Measurements from ENCODE around the gene NPAS3.

NPAS3 gene

DNA sequence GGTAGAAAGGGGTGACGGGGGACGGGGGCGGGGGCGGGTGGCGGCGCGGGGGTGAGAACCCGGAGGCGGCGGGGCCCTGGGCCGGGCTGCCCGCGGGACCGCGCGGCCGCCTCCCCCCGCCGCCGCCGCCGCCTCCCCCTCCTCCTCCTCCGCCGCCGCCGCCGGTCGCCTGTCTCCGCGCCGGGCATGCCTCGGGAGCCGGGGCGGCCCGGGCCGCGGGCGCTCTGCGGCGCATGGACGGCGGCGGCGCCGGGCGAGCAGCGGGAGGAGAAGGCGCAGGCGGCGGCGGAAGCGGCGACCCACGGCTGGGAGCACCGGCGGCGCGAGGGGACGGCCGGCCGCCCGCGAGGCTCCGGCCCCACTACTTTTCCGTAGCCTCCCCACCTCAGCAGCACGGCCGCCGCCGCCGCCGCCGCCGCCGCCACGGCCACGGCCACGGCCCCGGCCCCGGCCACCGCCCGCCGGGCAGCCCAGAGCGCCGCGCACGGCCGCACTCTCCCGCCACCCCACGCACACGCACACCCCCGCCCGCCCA is at the start of gene NPAS3:
TSS of gene NPAS3 (plus strand) at position 161 of the 535 bp plus-strand sequence.
- in situ Hi-C loops (cut with HindIII; ENCODE audit: low sequenced_read_pairs): no loop called here

DNA sequence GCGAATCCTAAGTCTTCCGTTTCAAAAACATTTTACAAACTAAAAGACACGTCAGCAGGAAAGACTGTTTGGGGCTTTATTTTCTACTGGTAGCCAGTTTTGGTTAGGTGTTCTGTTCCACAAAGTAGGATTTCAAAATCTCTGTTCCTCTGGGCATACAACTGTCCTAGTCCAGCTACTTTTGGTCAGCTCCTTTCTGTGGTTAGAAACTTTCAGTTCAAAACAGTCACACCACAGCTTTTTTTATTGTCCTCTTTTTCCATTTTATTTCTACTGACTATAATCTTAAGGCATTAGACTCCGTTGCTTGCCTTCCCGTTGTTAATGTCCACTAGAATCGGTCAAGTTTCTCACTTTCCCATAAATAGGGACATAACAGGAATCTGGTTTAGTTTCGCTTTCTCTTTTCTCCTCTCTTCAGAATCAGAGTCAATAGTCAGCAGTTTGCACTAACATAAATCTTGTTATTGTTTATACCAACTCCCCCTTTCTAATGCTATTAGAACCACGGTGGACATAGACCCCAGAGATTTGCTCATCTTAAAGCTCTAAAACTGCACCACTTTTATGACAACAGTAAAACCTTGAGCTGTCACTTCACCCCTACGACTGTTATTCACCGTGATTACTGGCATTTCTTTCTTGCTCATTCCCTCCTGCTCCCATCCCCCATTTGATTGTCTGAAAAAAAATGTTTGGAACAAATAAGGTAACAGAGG is 41.5 kb upstream of the NPAS3 start:
- in situ Hi-C loops (cut with HindIII; ENCODE audit: low sequenced_read_pairs): no loop called here

DNA sequence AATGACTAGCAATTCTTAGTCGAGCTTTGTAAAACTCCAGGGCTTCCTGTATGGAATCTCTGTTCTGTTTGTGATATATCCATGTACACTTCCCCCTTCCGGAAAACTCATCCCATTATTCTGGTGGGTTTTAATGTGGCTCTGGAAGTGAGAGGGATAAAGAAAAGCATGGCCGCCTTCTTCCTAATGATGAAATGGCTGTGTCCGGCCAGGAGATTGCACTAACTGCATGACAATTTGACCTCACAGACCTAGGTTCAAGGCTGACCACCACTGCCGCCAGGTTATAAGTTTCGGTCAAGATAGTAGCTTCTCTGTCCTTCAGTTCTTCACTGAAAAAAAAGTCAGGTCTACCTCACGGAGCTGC is 41.0 kb upstream of the NPAS3 start:
- in situ Hi-C loops (cut with HindIII; ENCODE audit: low sequenced_read_pairs): no loop called here

DNA sequence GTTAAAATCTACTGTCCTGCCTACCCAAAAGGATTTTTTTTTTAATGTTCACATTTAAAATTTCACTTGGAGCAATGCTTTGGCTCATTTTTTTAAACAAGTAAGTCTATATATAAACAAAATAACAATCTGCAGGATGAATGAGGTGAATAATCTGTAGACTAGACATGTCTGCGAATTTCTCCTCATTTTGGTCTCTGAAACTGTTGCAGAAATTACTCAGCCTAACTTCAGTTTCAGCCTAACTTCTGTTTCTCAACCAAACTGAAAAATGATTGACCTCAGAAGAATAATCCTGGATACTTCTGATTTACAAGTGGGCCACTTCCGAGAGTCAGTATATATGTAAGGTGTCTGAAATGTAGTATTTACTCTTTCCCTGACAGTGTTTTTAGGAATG is 39.8 kb upstream of the NPAS3 start:
- in situ Hi-C loops (cut with HindIII; ENCODE audit: low sequenced_read_pairs): no loop called here

DNA sequence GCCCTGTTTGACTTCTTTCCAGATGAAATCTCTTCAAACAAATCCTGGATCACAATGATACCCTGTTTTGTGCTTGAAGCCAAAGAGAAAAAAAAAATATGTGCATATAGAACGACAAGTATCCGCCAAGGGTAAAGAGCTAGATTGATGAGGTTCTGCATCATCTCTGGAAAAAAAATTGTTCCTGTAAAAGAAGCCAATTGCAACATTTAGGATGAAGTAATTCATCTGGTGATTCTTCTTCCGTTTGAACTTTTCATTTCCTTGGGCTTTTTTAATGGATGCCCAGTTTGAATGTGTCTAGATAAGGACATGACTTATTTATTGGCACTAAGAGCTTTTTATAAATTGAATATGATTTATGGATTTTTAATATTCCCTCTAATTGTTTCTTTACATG is 38.1 kb upstream of the NPAS3 start:
- in situ Hi-C loops (cut with HindIII; ENCODE audit: low sequenced_read_pairs): loop anchor here (10.0 kb wide), 1 partner anchor 76 kb away; no protein-coding TSS in a partner anchor

DNA sequence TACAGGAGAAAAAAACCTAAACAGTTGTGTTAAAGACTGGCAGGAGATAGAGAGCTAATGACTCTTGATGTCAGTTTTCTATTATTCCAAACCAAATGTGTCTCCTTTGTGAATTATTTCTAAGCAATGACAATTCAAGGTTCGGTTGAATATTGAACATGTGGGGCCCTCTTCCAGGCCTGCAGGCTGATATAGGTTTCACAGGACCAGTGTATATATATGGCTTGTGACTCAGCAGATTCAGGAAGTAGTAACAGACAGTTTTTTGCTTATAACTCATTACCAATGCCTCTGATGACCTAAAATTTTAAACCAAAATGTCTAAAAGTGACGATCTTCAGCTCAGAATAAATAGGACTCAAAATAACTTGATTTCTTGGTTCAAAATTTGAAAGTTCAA is 33.7 kb upstream of the NPAS3 start:
- in situ Hi-C loops (cut with HindIII; ENCODE audit: low sequenced_read_pairs): loop anchor here (10.0 kb wide), 1 partner anchor 80 kb away; no protein-coding TSS in a partner anchor

DNA sequence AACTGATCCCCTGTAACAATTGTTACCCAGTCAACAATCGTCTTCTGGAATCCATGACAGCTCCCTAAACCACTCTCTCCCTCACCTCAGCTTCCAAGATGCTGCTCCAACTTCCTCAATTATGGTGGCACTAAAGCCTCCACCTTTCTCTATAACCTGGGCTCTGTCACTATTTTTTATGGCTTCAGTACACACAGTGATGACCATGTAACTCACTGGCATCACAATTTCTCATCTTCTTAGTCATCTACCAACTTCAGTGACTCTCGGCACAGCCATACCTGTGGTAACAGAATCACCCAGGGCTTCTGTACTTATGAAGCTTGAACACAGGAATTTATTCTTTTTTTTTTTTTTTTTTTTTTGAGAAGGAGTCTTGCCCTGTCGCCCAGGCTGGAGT is 32.0 kb upstream of the NPAS3 start:
- in situ Hi-C loops (cut with HindIII; ENCODE audit: low sequenced_read_pairs): loop anchor here (10.0 kb wide), 1 partner anchor 82 kb away; no protein-coding TSS in a partner anchor

DNA sequence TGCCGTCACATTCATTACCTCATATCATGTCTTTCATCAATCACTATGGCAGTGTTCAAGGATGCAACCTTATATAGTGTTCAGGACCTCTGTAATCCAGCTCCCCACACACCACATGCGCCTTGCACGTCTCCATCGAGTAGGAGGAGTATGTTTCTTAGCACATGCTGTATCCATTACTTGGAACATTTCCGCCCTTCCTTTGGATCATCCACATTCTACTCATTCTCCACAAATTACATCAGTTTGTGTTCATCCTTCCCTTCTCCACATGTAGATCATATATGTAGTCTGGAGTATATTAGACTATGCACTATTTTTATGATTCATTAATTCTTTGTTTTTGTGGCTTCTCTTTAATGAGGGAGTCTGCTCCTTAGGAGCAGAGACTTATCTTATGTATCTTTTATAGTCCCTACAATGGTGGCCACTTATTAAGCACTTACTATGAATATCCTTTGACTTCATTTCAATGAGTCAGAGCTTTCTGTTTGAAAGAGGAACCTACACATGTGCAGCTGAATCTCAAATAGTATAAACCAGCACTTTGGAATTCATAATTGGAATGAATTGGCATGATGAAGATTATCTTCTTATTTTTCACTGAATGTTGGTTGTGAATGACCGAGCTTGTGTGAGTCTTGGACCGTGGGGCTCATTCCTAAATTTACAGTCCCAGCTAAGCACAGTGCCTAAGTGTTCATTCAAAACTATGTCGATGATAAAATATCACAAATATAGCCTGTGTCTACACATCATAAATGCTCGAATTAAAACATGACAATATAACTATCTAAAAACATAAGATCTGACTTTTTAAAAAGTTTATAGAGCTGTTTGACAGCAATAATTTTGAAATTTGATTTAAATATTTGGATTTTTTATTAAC is 30.2 kb upstream of the NPAS3 start:
- in situ Hi-C loops (cut with HindIII; ENCODE audit: low sequenced_read_pairs): loop anchor here (10.0 kb wide), 1 partner anchor 84 kb away; no protein-coding TSS in a partner anchor

DNA sequence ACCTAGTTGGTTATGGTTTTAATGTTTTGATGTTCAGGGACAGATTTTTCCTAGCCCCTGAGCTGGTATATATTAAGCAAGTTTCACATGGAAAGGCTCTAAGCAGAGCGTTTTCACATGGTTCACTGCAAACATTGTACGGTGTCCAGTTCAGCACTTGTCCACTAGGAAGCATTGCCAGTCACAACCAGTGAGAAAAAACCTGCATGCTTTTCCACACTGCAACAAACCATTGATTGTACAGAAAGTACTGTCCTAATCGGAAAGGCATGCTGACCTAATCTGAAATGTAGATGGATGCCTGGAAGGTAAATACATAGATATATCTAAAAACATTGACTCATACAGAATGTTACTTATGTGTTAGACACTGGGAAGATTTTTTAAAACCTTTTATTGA is 25.0 kb upstream of the NPAS3 start:
- in situ Hi-C loops (cut with HindIII; ENCODE audit: low sequenced_read_pairs): no loop called here

DNA sequence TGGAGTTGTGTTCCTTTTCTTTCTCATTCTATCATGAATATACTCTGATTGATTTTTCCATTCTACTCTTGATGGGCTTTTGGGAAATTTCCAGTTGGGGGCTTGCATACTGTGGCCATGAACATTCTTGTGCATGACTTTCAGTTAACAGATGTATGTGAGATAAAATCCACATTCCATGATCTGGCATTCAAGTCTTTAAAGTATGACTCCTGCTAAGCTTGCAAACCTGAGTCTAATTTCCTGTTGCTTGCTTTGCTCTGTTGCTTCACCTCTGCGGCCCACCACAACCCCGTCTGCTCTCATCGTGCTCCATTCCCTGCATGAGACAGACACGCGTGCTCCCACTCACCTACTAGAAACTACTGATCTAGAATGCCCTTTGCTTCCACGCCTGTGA is 24.3 kb upstream of the NPAS3 start:
- in situ Hi-C loops (cut with HindIII; ENCODE audit: low sequenced_read_pairs): no loop called here

DNA sequence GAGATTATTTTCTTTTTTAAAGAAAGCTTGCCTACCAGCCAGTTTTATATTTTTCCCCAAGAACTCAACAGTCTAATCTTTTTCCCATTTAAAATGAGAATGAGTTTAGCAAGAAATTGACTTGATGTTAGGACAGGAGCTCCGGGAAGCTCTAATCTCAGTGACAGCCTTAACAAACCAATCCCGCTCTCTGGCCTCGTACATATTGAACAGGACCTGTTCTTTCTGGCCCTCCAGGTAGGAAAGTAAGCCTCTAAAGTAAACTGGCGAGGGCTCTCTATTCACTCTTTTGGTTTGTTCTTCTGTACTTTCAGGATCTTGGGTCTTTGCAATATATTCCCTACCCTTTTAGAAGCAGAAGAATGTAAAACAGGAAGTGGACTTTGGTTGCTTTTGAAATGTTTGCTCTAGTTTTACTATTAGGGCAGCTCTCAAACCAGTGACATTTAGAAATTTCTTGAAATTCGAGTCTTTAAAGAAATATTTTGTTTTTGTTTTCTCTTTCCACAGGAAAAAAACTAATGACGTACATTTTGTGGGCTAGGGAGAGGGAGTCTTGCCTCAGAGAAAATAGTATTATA is 17.9 kb upstream of the NPAS3 start:
- in situ Hi-C loops (cut with HindIII; ENCODE audit: low sequenced_read_pairs): no loop called here

DNA sequence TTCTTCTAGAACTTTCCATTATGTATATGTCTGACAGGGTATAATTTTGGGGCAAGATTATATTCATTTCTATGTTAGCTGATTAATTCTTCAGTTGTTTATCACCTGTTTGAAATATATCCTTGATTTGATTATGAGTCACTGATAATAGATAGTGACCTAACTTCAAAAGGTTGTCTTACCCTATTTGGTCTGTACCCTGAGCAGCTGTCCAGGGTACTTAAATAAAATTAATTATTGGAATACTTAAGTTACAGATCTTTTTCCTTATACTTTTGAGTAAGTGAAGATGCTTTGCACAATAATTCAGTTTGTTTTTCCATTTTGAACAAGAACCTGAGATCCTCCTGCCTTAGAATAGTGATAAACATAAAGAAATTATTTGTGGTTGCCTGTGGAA is 13.2 kb upstream of the NPAS3 start:
- in situ Hi-C loops (cut with HindIII; ENCODE audit: low sequenced_read_pairs): no loop called here

DNA sequence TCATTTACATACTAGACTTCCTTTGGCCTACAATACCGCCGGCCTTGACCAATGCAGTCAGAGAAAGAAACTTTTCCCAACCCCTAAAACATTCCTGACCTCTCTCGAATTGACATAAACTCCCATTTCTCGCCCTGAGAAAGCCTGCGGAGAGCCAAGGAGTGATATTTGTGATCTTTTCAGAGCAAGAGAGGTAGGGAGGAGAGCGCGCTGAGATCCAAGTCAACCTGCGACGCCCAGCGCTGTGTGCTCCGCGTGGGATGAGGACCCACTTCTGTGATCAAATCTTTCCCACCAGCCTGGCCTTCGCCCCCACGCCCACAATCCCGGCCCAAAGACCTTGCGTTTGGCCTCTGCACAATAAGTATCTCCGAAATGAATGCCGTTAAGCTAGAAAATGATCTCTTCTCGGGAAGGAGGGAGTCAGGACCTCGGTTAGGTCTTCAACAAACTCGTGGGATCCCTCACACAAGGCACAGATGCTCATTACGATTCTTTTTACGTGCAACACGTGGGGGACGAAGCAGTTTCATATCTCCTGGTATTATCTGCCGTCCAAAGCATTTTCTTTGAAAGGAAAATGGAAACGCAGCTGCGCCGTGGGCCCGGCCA is 6.3 kb upstream of the NPAS3 start:
- in situ Hi-C loops (cut with HindIII; ENCODE audit: low sequenced_read_pairs): no loop called here

DNA sequence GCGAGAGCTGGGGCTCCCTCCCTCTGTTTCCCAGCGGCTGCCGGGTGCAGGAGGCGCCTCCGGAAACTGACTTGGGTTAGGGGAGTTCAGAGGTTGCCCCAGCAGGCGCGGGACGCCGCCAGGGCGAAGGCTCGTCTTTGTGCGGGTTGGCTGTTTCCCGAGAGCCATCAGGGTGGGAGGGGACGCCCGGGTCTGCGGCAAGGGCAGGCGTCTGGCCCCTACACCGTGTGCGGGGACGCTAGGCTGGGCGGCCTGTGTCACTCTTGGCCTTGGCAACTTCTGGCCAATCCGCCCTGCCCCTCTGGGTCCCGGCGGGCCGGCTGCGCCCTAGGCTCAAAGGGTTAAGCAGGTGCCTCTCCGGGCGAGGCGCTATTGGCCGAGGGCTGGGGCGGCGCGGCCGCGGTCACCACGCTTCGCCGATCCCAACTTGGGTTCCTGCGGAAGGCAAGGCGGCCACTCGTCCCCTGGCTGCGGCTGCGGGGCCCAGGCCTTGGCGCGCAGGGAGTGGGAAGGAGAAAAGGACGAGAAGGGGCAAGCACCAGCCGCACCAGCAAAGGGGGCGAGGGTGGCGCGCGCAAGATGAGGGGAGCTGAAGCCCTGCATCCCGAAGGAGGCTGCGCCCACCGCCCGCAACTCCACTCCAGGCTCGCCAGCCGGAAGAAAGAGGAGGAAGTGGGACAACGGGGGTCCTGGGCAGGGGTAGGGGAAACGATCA is 5.6 kb upstream of the NPAS3 start:
- in situ Hi-C loops (cut with HindIII; ENCODE audit: low sequenced_read_pairs): no loop called here

DNA sequence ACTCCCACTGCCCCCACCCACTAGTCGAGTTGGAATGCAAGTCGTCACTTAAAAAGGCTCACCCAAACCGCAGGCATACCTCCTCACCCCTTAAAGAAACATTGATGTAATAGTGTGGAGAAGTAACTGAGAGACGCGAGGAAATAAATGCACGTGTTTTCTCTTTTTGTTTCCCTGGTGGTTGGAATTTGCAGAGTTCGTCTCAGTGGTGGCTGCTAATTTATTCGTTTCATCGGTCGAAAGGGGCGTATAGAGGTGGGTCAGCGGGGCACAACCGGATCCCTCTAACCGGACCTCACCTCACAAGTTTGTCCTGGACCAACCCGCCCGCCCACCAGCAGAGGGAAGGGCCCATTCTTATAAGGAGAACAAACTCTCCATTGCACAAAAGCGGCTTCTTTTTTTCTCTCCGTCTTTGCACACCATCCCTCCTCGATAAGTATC is 5.0 kb upstream of the NPAS3 start:
- in situ Hi-C loops (cut with HindIII; ENCODE audit: low sequenced_read_pairs): no loop called here

DNA sequence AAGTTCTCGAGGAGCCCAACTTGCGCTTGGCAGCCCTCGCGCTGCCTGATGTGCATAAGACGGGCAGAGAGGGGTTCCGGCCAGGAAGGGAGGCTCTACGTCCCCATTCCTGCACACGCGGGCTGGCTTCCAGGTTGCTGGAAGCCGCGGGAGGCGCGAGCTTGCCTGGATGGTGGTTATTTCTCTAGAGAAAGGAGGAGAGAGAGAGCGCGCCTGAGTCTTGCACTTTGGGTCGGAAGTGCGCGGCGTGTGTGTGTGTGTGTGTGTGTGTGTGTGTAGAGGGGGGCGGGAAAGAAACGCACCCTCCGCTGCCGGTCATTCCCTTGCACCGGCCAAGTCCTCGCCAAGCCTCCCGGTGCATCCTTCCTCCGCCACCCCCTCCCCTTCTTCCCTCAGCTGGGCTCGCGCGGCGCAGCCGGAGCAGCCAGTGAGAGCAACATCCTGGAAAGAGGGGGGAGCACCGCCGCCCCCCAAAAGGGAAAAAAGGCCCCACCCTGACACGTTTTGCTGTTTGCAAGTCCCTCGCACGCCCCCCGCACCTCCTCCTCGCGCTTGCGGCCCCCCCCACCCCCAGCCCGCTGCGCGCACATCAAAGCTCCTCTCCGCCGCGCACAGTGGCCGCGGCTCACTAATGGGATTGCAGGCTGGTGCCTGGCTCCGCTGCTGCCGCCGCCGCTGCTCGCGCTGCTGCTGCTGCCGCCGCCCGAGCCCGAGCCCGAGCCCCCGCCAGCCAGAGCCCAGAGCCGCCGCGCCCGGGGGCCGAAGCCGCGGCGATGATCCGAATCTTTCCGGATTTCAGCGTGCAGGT is 4.4 kb upstream of the NPAS3 start:
- in situ Hi-C loops (cut with HindIII; ENCODE audit: low sequenced_read_pairs): no loop called here

DNA sequence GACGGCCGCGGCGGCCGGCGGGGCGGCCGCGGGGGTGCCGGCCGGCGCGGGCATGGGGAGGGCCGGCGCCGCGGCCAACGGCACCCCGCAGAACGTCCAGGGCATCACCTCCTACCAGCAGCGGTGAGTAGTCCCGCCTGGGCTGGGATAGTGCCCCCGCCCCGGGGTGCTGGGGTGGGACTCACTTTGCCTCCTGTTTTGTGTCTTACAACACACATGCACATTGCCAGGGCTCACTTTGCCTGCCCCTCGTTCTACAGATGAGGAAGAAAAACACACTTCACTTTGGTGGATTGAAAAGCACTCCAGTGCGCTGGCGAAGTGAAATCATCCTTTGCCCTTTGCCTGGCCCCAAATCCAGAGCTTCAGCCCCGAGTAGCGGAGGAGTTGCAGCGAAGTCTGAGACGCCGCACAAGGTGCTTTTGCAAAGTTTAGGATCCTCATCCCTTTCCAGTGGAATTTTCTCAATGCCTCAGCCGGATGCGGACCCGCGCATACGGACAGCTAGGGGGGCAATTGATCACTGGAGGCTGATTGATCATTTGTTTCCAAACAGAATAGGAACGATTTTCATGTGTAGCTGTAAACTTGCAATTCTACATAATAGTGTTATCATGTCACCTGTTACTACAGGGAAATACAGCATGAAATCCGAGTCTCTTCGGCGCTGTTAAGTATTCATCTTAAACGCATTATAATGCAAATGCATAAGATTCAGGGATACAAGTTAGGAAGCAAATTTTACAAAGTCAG is 3.6 kb upstream of the NPAS3 start:
- in situ Hi-C loops (cut with HindIII; ENCODE audit: low sequenced_read_pairs): no loop called here

DNA sequence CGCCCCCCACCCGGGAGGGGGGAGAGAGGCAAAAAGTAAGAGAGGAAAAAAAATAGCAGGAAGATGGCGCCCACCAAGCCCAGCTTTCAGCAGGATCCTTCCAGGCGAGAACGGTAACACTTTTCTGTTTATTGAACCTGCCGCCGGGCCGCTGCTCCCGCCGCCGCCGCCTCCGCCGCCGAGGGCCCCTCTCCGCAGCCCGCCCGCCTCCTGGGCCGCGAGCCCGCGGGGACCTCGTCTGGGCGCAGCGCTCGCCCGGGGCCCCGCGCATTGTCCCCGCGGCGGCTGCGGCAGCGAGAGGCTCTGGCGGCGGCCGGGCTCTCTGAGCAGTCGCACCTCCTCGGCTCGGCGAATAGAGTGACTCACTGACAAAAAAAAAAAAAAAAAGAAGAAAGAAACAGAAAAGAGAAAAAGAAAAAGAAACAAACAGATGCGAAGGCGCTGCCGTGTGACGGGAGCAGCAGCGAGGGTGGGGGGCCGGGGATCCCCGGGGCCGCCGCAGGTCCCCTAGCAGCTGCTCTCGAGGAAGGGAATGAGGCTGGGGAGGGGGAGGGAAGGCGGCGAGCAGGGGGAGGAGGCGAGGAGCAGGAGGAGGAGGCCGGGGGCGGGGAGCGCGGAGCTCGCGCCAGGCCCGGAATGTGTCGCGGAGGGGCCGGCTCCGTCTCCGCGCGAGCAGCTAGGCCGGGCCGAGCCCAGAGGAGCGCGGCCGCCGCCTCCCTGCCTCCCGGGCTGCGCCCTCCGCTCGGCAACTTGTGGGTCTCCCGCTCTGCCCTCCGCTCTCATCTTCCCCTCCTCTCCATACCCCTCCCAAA is 781 bp downstream of the NPAS3 start:
- in situ Hi-C loops (cut with HindIII; ENCODE audit: low sequenced_read_pairs): no loop called here
